Stomach (tissue), 4 donors: ENCODE data around the gene NOP58.

ENCODE experiments used
- EP300 ChIP-seq: sonication (generic); formaldehyde crosslinking; IDR thresholded peaks from one replicate; pipeline ENCODE4 v1.6.1; 2017; ENCODE audit warnings: antibody characterized with exemption
- POLR2A ChIP-seq, 4 donors: fragments of 450-650 bp; IDR thresholded peaks; one replicate each; pipeline ENCODE4 v1.6.1; 2016; ENCODE audit warnings: antibody characterized with exemption in 4 of 4, control low read depth in 2 of 4, mild to moderate bottlenecking in 1 of 4, moderate library complexity in 1 of 4
- POLR2AphosphoS5 ChIP-seq, 3 donors: sonication (generic); formaldehyde crosslinking; IDR thresholded peaks; one replicate each; pipeline ENCODE4 v1.6.1; 2016; ENCODE audit warnings: antibody characterized with exemption in 3 of 3
- TF ChIP-seq, protein P1 (sequence below), 7 experiments: fragments of 450-650 bp in 4 of 7; fragments of 200-600 bp in 3 of 7; sonication (generic) in 3 of 7; IDR thresholded peaks; one replicate each; pipeline ENCODE4 v1.5.1; 2016 to 2019; ENCODE audit warnings: antibody characterized with exemption in 7 of 7, control low read depth in 2 of 7, mild to moderate bottlenecking in 1 of 7

DNA sequence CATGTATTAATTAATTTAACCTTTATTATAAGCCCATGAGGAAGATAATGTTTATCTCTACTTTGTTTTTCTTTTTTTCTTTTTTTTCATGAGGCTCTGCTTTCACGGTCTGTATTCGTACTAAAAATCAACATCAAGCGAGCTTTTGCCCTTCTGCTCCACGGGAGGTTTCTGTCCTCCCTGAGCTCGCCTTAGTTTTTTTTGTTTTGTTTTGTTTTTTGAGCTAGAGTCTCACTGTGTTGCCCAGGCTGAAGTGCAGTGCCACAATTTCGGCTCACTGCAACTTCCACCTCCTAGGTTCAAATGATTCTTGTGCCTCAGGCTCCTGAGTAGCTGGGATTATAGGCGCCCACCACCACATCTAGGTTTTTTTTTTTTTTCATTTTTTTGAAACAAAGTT lies 80.6 kb downstream of the NOP58 start:
- TF ChIP-seq, protein P1, sequence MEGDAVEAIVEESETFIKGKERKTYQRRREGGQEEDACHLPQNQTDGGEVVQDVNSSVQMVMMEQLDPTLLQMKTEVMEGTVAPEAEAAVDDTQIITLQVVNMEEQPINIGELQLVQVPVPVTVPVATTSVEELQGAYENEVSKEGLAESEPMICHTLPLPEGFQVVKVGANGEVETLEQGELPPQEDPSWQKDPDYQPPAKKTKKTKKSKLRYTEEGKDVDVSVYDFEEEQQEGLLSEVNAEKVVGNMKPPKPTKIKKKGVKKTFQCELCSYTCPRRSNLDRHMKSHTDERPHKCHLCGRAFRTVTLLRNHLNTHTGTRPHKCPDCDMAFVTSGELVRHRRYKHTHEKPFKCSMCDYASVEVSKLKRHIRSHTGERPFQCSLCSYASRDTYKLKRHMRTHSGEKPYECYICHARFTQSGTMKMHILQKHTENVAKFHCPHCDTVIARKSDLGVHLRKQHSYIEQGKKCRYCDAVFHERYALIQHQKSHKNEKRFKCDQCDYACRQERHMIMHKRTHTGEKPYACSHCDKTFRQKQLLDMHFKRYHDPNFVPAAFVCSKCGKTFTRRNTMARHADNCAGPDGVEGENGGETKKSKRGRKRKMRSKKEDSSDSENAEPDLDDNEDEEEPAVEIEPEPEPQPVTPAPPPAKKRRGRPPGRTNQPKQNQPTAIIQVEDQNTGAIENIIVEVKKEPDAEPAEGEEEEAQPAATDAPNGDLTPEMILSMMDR (IDR thresholded peaks at IDR 0.05), result no peak
- no peak for TF ChIP-seq POLR2A (IDR thresholded peaks at IDR 0.05)
- no peak for TF ChIP-seq EP300
- no peak for TF ChIP-seq POLR2AphosphoS5 (IDR thresholded peaks at IDR 0.05)
